H1 (cell line): ENCODE results near the gene ORMDL1. TPM values are rescaled to one million over a fixed set of nuclear protein-coding genes. Genes with fewer than 3 reads are reported as not detected.

Experiments used
- CTCF ChIA-PET: fragments of 300-600 bp; sonication (Branson Sonifier 250); formaldehyde crosslinking; loops from one replicate; lab custom pipeline; 2021; ENCODE audit not compliant: partially characterized antibody; lab: Charles Lee
- POLR2A ChIA-PET: fragments of 300-600 bp; sonication (Branson Sonifier 250); formaldehyde crosslinking; loops from one replicate; lab custom pipeline; 2021; ENCODE audit warnings: inconsistent platforms; ENCODE audit not compliant: partially characterized antibody; lab: Charles Lee
- DNase-seq, 2 experiments: peaks; one replicate each; pipeline versions ENCODE4 v3.0.0 to v3.0.0-alpha.2; 2010 to 2022; ENCODE audit warnings: low spot score in 2 of 2, low read depth in 1 of 2, mixed read lengths in 1 of 2
- FAIRE-seq: peaks from 2 replicates; lab custom pipeline; 2011; peaks lifted over from hg19 to GRCh38; lab: Jason Lieb, UNC
- H2AFZ ChIP-seq: 2 replicates; pipeline ENCODE4 v1.8.1; 2012; ENCODE audit warnings: low read length, inconsistent platforms
- H2AK5ac ChIP-seq: 2 replicates; pipeline ENCODE4 v1.6.1; 2013; ENCODE audit warnings: low read depth, low read length
- H2BK120ac ChIP-seq: replicated peaks from 2 replicates; pipeline ENCODE3; 2013; ENCODE audit warnings: low read depth, low read length, inconsistent platforms
- H2BK12ac ChIP-seq: 2 replicates; pipeline ENCODE4 v1.6.1; 2013; ENCODE audit warnings: low read depth, low read length
- H2BK15ac ChIP-seq: 2 replicates; pipeline ENCODE4 v1.6.1; 2013; ENCODE audit warnings: low read length
- H2BK20ac ChIP-seq: 2 replicates; pipeline ENCODE4 v1.6.1; 2013; ENCODE audit warnings: low read length
- H2BK5ac ChIP-seq: 2 replicates; pipeline ENCODE4 v1.6.1; 2013; ENCODE audit warnings: low read depth, low read length
- H3K14ac ChIP-seq: 2 replicates; pipeline ENCODE4 v1.6.1; 2013; ENCODE audit warnings: inconsistent platforms; ENCODE audit not compliant: insufficient read length
- H3K18ac ChIP-seq: 2 replicates; pipeline ENCODE4 v1.6.1; 2013; ENCODE audit warnings: low read length; ENCODE audit errors: extremely low read depth
- H3K23ac ChIP-seq: 2 replicates; pipeline ENCODE4 v1.6.1; 2013; ENCODE audit warnings: inconsistent platforms; ENCODE audit not compliant: insufficient read length
- H3K23me2 ChIP-seq: 2 replicates; pipeline ENCODE4 v1.6.1; 2013; ENCODE audit warnings: low read depth, low read length
- H3K27ac ChIP-seq: 2 replicates; pipeline ENCODE4 v1.6.1; 2011; ENCODE audit warnings: low read depth, low read length, inconsistent platforms
- H3K27me3 ChIP-seq, 4 experiments: replicated peaks in 1 of 4; 1 replicate in 1 of 4; 2 replicates in 3 of 4; pipeline versions ENCODE4 v1.6.1 to v1.8.1; 2011 to 2013; ENCODE audit warnings: low read length in 3 of 4, mild to moderate bottlenecking in 3 of 4, inconsistent platforms in 2 of 4, mixed read lengths in 2 of 4, moderate library complexity in 1 of 4; ENCODE audit not compliant: control insufficient read depth in 3 of 4, insufficient read depth in 3 of 4; ENCODE audit errors: extremely low read depth in 1 of 4
- H3K36me3 ChIP-seq, 4 experiments: 2 replicates each; pipeline versions ENCODE4 v1.6.1 to v1.8.1; 2011 to 2013; ENCODE audit warnings: mild to moderate bottlenecking in 4 of 4, low read length in 3 of 4, moderate library complexity in 2 of 4, control low read depth in 1 of 4, inconsistent platforms in 1 of 4; ENCODE audit not compliant: insufficient read depth in 4 of 4, control insufficient read depth in 2 of 4
- H3K4ac ChIP-seq: replicated peaks from 2 replicates; pipeline ENCODE3; 2013; ENCODE audit warnings: low read length, low read depth, mixed read lengths, inconsistent platforms; ENCODE audit not compliant: insufficient read length
- H3K4me1 ChIP-seq, 4 experiments: replicated peaks in 1 of 4; 1 replicate in 1 of 4; 2 replicates in 3 of 4; pipeline versions ENCODE4 v1.6.1 to v1.8.1; 2011 to 2013; ENCODE audit warnings: low read length in 3 of 4, inconsistent platforms in 2 of 4, mixed read lengths in 1 of 4; ENCODE audit not compliant: insufficient read depth in 4 of 4, control insufficient read depth in 3 of 4
- H3K4me2 ChIP-seq, 2 experiments: 2 replicates each; pipeline versions ENCODE4 v1.6.1 to v1.8.1; 2011 to 2013; ENCODE audit warnings: low read depth in 2 of 2, low read length in 2 of 2, control low read depth in 1 of 2, inconsistent platforms in 1 of 2, mild to moderate bottlenecking in 1 of 2; ENCODE audit not compliant: insufficient read depth in 1 of 2
- H3K4me3 ChIP-seq, 4 experiments: fragments of 200-600, 300-600 bp in 1 of 4; sonication (generic), shearing (Covaris generic), sonication (Bioruptor Twin) in 1 of 4; 2 replicates each; pipeline versions ENCODE4 v1.5.1 to v1.8.1; 2011 to 2016; ENCODE audit warnings: low read length in 4 of 4, low read depth in 3 of 4, control low read depth in 2 of 4, inconsistent platforms in 2 of 4, mild to moderate bottlenecking in 2 of 4, mixed read lengths in 1 of 4, moderate library complexity in 1 of 4; ENCODE audit not compliant: insufficient read depth in 2 of 4; ENCODE audit errors: extremely low read depth in 1 of 4
- H3K56ac ChIP-seq: replicated peaks from 2 replicates; pipeline ENCODE3; 2013; ENCODE audit warnings: low read depth, mild to moderate bottlenecking, mixed read lengths, low read length, inconsistent platforms; ENCODE audit not compliant: insufficient read length
- H3K79me1 ChIP-seq: 2 replicates; pipeline ENCODE4 v1.6.1; 2013; ENCODE audit warnings: low read depth, low read length, control low read depth
- H3K79me2 ChIP-seq, 2 experiments: 2 replicates each; pipeline versions ENCODE4 v1.6.1 to v1.8.1; 2012 to 2013; ENCODE audit warnings: low read length in 2 of 2, mild to moderate bottlenecking in 2 of 2, inconsistent platforms in 1 of 2; ENCODE audit not compliant: insufficient read depth in 2 of 2, control insufficient read depth in 1 of 2
- H3K9ac ChIP-seq, 4 experiments: replicated peaks in 1 of 4; 1 replicate in 1 of 4; 2 replicates in 3 of 4; pipeline versions ENCODE4 v1.6.1 to v1.8.1; 2011 to 2013; ENCODE audit warnings: low read depth in 3 of 4, low read length in 3 of 4, control low read depth in 2 of 4, mild to moderate bottlenecking in 2 of 4, moderate library complexity in 2 of 4, inconsistent platforms in 1 of 4; ENCODE audit errors: extremely low read depth in 1 of 4
- H3K9me3 ChIP-seq, 2 experiments: 2 replicates each; pipeline versions ENCODE4 v1.6.1 to v1.8.1; 2012 to 2013; ENCODE audit warnings: mild to moderate bottlenecking in 2 of 2, moderate library complexity in 2 of 2, control low read depth in 1 of 2, inconsistent platforms in 1 of 2, low read depth in 1 of 2, low read length in 1 of 2, mixed read lengths in 1 of 2; ENCODE audit not compliant: insufficient read depth in 2 of 2
- H4K20me1 ChIP-seq, 2 experiments: replicated peaks in 1 of 2; 2 replicates each; pipeline versions ENCODE3 to v1.8.1; 2011 to 2013; ENCODE audit warnings: inconsistent platforms in 2 of 2, low read length in 2 of 2, mild to moderate bottlenecking in 1 of 2; ENCODE audit not compliant: insufficient read depth in 2 of 2, control insufficient read depth in 1 of 2
- H4K5ac ChIP-seq: 2 replicates; pipeline ENCODE4 v1.6.1; 2013; ENCODE audit warnings: low read length, low read depth, mixed read lengths, inconsistent platforms; ENCODE audit not compliant: insufficient read length
- H4K8ac ChIP-seq: 2 replicates; pipeline ENCODE4 v1.8.0; 2013; ENCODE audit warnings: mild to moderate bottlenecking, moderate library complexity, low read length, inconsistent platforms; ENCODE audit not compliant: insufficient read depth; ENCODE audit errors: extremely low read depth
- H4K91ac ChIP-seq: replicated peaks from 2 replicates; pipeline ENCODE3; 2013; ENCODE audit warnings: low read length, mixed read lengths, inconsistent platforms; ENCODE audit not compliant: insufficient read length
- CEBPB ChIP-seq: IDR thresholded peaks from 2 replicates; pipeline ENCODE4 v1.6.1; 2012; ENCODE audit warnings: low read depth, low read length
- JUN ChIP-seq: IDR thresholded peaks from 2 replicates; pipeline ENCODE4 v1.6.1; 2011; ENCODE audit warnings: low read depth, mild to moderate bottlenecking, improper control_type of control experiment, low read length
- RXRA ChIP-seq: IDR thresholded peaks from 2 replicates; pipeline ENCODE4 v1.6.1; 2011; ENCODE audit warnings: low read depth, mild to moderate bottlenecking, low read length, moderate library complexity; ENCODE audit not compliant: insufficient read depth
- SIRT6 ChIP-seq: IDR thresholded peaks from one replicate; pipeline ENCODE4 v1.7.1; 2012; ENCODE audit warnings: low read length, inconsistent platforms
- polyA plus RNA-seq, 7 experiments: library from polyadenylated mRNA; depleted of rRNA in 3 of 7; stranded (reverse) in 5 of 7; unstranded in 2 of 7; fragments of >200 nt in 5 of 7; fragments of 200-250 nt in 2 of 7; gene quantifications; 1 replicate in 5 of 7; 2 replicates in 1 of 7; 4 replicates in 1 of 7; pipeline versions ENCODE4 v1.2.1 to v1.2.3, GENCODE V29; 2011 to 2013; ENCODE audit warnings: missing spikeins in 2 of 7, mixed read lengths in 2 of 7
- total RNA-seq: library from RNA; stranded (reverse); fragmentation: NEBNext Ultra II Directional; extraction: Animal tissue kit (Norgen Biotek cat#: 25700); gene quantifications from 2 replicates; pipeline ENCODE4 v1.2.1, GENCODE V29; 2021

ORMDL1 gene
- total and polyA plus RNA-seq, 2 of the 8 experiments (the other 6 are each of a cell fraction or from before 2014, with no cell fraction given), result 34.9 to 58.1 TPM

DNA sequence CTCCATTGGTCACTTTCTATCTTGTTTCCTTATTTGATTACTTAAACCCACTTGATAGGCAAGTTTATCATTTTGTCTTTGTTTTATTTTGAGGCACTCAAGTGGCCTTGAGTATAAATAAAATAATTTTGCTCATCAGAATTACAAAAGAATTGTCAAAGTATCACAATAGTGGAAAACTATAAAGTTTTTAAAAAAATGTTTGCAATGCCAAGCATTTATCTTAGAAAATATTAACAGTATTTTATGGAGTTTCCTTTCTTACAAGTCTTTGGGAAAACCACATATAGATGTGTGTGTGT is 14.8 kb upstream of the ORMDL1 start:
- Histone ChIP-seq H3K79me1 (peaks cover 5% of the 10 kb centered on the region; the same call in 1 of the 2 replicates), H4K5ac (no peak overlapping the region), H3K9ac (no peak overlapping the region), H2BK12ac (no peak overlapping the region), H3K4ac (no peak overlapping the region), H2BK5ac (no peak overlapping the region), H3K27me3 (no peaks in the 10 kb centered on the region), H3K14ac (no peak overlapping the region), H3K27ac (no peak overlapping the region), H3K4me3 (no peak overlapping the region), H4K8ac (no peak overlapping the region), H3K23ac (no peak overlapping the region), H2AK5ac (no peak overlapping the region), H3K56ac (no peak overlapping the region), H3K4me1 (no peaks in the 10 kb centered on the region), H2BK120ac (no peak overlapping the region), H2AFZ (no peak overlapping the region), H3K9me3 (no peaks in the 10 kb centered on the region), H3K36me3 (peaks cover 6 to 49% (median 21%) of the 10 kb centered on the region in 4 experiments), H4K91ac (no peak overlapping the region), H4K20me1 (peaks cover 0 to 5% of the 10 kb centered on the region in 2 experiments), H3K18ac (no peak overlapping the region), H3K23me2 (no peaks in the 10 kb centered on the region), H2BK15ac (no peak overlapping the region), H2BK20ac (no peak overlapping the region), H3K4me2 (no peak overlapping the region), H3K79me2 (peaks cover 0 to 27% of the 10 kb centered on the region in 2 experiments; a peak in 2 of 4 replicates)
- CTCF ChIA-PET, result interaction anchor here (0.8 to 1.7 kb wide), 11 partner anchors 8 to 478 kb away, joined by 3 to 6 read pairs (median 4); no protein-coding TSS in a partner anchor
- POLR2A ChIA-PET, result interaction anchor here (0.6 to 1.8 kb wide), 2 partner anchors 14 to 42 kb away, joined by 3 to 5 read pairs; partner anchors contain the start of genes ORMDL1 and PMS1
- DNase-seq, result no peak
- no peak for FAIRE-seq
- TF ChIP-seq JUN (no peak), SIRT6 (no peak), CEBPB (no peak), RXRA (no peak)
